Uterus (tissue), 4 donors: ENCODE results near the gene SSNA1. TPM values are rescaled to one million over a fixed set of nuclear protein-coding genes. Genes with fewer than 3 reads are reported as not detected.

Experiments used
- DNase-seq, 2 donors: peaks; one replicate each; pipeline ENCODE4 v3.0.0-alpha.2; 2019 to 2020
- H3K27ac ChIP-seq, 2 donors: fragments of 200-600 bp; sonication (generic); 1 replicate in 1 of 2; 2 replicates in 1 of 2; pipeline ENCODE4 v1.5.1; 2016 to 2018
- H3K27me3 ChIP-seq, 2 donors: fragments of 200-600 bp; sonication (generic); one replicate each; pipeline ENCODE4 v1.5.1; 2018 to 2019; ENCODE audit warnings: control low read depth in 1 of 2
- H3K36me3 ChIP-seq, 2 donors: fragments of 200-600 bp; sonication (generic); one replicate each; pipeline ENCODE4 v1.5.1; 2019; ENCODE audit warnings: control low read depth in 1 of 2
- H3K4me1 ChIP-seq, 2 donors: fragments of 200-600 bp; sonication (generic); one replicate each; pipeline ENCODE4 v1.5.1; 2018 to 2019; ENCODE audit warnings: control low read depth in 1 of 2
- H3K4me3 ChIP-seq, 2 donors: fragments of 200-600 bp; sonication (generic); 1 replicate in 1 of 2; 2 replicates in 1 of 2; pipeline ENCODE4 v1.5.1; 2018 to 2019; ENCODE audit warnings: mild to moderate bottlenecking in 1 of 2
- H3K9me3 ChIP-seq, 2 donors: fragments of 200-600 bp; sonication (generic); one replicate each; pipeline ENCODE4 v1.5.1; 2019; ENCODE audit warnings: control low read depth in 1 of 2
- CTCF ChIP-seq, 4 experiments: fragments of 200-600 bp in 2 of 4; fragments of 450-650 bp in 2 of 4; sonication (generic) in 2 of 4; IDR thresholded peaks; one replicate each; pipeline ENCODE4 v1.5.1; 2016 to 2019; ENCODE audit warnings: antibody characterized with exemption in 4 of 4, mild to moderate bottlenecking in 2 of 4, moderate library complexity in 1 of 4
- POLR2A ChIP-seq, 2 donors: fragments of 450-650 bp; IDR thresholded peaks; one replicate each; pipeline ENCODE4 v1.6.1; 2016; ENCODE audit warnings: antibody characterized with exemption in 2 of 2, mild to moderate bottlenecking in 1 of 2, moderate library complexity in 1 of 2
- intact Hi-C: fragments of 100-400 bp; cut with DNase I; formaldehyde crosslinking; loops from one replicate; pipeline ENCODE4 v1.15.1; 2023; ENCODE audit warnings: low total_unique reads
- total RNA-seq, 4 donors: library from RNA; depleted of rRNA in 3 of 4; stranded (reverse); fragments of >200 nt in 3 of 4; gene quantifications; one replicate each; pipeline versions ENCODE4 v1.1.0 to v1.2.4, GENCODE V29; 2014 to 2023
- donor health status: DM: yes; HTN: yes; CAD: no.

The SSNA1 gene
- total RNA-seq, 4 donors from 2014 or later: 17.1 to 47.1 (median 40.6) TPM

- intact Hi-C loops: no loop called here
- Histone ChIP-seq H3K9me3 (no peaks in the 10 kb centered on the region), H3K27me3 (peaks cover 50 to 70% of the 10 kb centered on the region in 2 donors), H3K4me1 (peaks cover 4 to 35% of the 10 kb centered on the region in 2 donors), H3K4me3 (no peak overlapping the region), H3K27ac (no peak overlapping the region), H3K36me3 (no peaks in the 10 kb centered on the region)
- no peak for DNase-seq
- no peak for TF ChIP-seq CTCF (IDR thresholded peaks at IDR 0.05)
- TF ChIP-seq POLR2A (IDR thresholded peaks at IDR 0.05): no peak
Observed at GRCh38 chr9:137166380-137167229, 21.9 kb upstream of the SSNA1 start.

GRCh38 chr9:137167277-137167746, 21.2 kb upstream of the SSNA1 start:
- Histone ChIP-seq H3K36me3 (no peaks in the 10 kb centered on the region), H3K27me3 (peaks cover 42 to 64% of the 10 kb centered on the region in 2 donors), H3K9me3 (no peaks in the 10 kb centered on the region), H3K4me3 (no peak overlapping the region), H3K4me1 (peaks cover 4 to 28% of the 10 kb centered on the region in 2 donors), H3K27ac (no peak overlapping the region)
- TF ChIP-seq CTCF (IDR thresholded peaks at IDR 0.05) (no peak), POLR2A (IDR thresholded peaks at IDR 0.05) (no peak)
- intact Hi-C loops: no loop called here
- no peak for DNase-seq

GRCh38 chr9:137167747-137168572, 20.5 kb upstream of the SSNA1 start:
- Histone ChIP-seq H3K9me3 (no peaks in the 10 kb centered on the region), H3K36me3 (no peaks in the 10 kb centered on the region), H3K27ac (no peak overlapping the region), H3K4me3 (peak overlapping the region in 1 of 2 donors; percentile 11), H3K4me1 (peaks cover 4 to 22% of the 10 kb centered on the region in 2 donors), H3K27me3 (peaks cover 38 to 58% of the 10 kb centered on the region in 2 donors)
- intact Hi-C loops: no loop called here
- no peak for DNase-seq
- TF ChIP-seq POLR2A (IDR thresholded peaks at IDR 0.05) (no peak), CTCF (IDR thresholded peaks at IDR 0.05) (no peak)

- no peaks in the 10 kb centered on the region for H3K36me3 ChIP-seq
- H3K27ac ChIP-seq: no peak overlapping the region
- H3K4me1 ChIP-seq: peaks cover 4 to 21% of the 10 kb centered on the region in 2 donors
- no peak for DNase-seq
- no peak for TF ChIP-seq POLR2A (IDR thresholded peaks at IDR 0.05)
- TF ChIP-seq CTCF (IDR thresholded peaks at IDR 0.05): no peak
- intact Hi-C loops: no loop called here
- H3K27me3 ChIP-seq: peaks cover 32 to 52% of the 10 kb centered on the region in 2 donors
- no peaks in the 10 kb centered on the region for H3K9me3 ChIP-seq
- H3K4me3 ChIP-seq: peak overlapping the region in 1 of 2 donors; percentile 11
Observed at GRCh38 chr9:137168573-137168903, 19.9 kb upstream of the SSNA1 start.
